Natural killer cell (primary cell): ENCODE results near the gene OPHN1. TPM values are rescaled to one million over a fixed set of nuclear protein-coding genes. Genes with fewer than 3 reads are reported as not detected.

Experiments
- ATAC-seq, 3 donors: fragments of 150-1000 bp in 2 of 3; fragments of 200-7000 bp in 1 of 3; cut with Tn5 transposase; 1 replicate in 1 of 3; 2 replicates in 2 of 3; pipeline ENCODE4 v1.10.0; 2021; ENCODE audit warnings: mild to moderate bottlenecking in 2 of 3, moderate library complexity in 2 of 3
- DNase-seq, 2 donors: peaks; one replicate each; pipeline versions ENCODE4 v3.0.0 to v3.0.0-alpha.2; 2013 to 2021; ENCODE audit warnings: mixed read lengths in 1 of 2
- H3K27ac ChIP-seq: one replicate; pipeline ENCODE4 v1.5.1; 2013; ENCODE audit warnings: mild to moderate bottlenecking, low read length
- H3K27me3 ChIP-seq: one replicate; pipeline ENCODE4 v1.6.1; 2013; ENCODE audit warnings: low read length; ENCODE audit not compliant: control insufficient read depth, insufficient read depth
- H3K36me3 ChIP-seq: one replicate; pipeline ENCODE4 v1.6.1; 2013; ENCODE audit warnings: low read length; ENCODE audit not compliant: control insufficient read depth, insufficient read depth
- H3K4me1 ChIP-seq: one replicate; pipeline ENCODE4 v1.6.1; 2013; ENCODE audit warnings: low read length; ENCODE audit not compliant: control insufficient read depth, insufficient read depth
- H3K4me3 ChIP-seq: one replicate; pipeline ENCODE4 v1.5.1; 2013; ENCODE audit warnings: low read length
- H3K9me3 ChIP-seq: one replicate; pipeline ENCODE4 v1.6.1; 2013; ENCODE audit warnings: low read length; ENCODE audit not compliant: control insufficient read depth, insufficient read depth
- H3K27ac Mint-ChIP-seq, 2 donors: one replicate each; pipeline ENCODE4 v1.8.0; 2022; ENCODE audit warnings: mild to moderate bottlenecking in 2 of 2, mixed read lengths in 2 of 2, moderate library complexity in 1 of 2
- H3K27me3 Mint-ChIP-seq, 2 donors: one replicate each; pipeline ENCODE4 v1.8.0; 2022; ENCODE audit warnings: low read depth in 2 of 2, mixed read lengths in 2 of 2
- H3K36me3 Mint-ChIP-seq: one replicate; pipeline ENCODE4 v1.8.0; 2022; ENCODE audit warnings: mixed read lengths
- H3K4me1 Mint-ChIP-seq, 2 donors: one replicate each; pipeline ENCODE4 v1.8.0; 2022; ENCODE audit warnings: mixed read lengths in 2 of 2
- H3K4me3 Mint-ChIP-seq: one replicate; pipeline ENCODE4 v1.8.0; 2022; ENCODE audit warnings: mild to moderate bottlenecking, moderate library complexity, mixed read lengths
- H3K9me3 Mint-ChIP-seq, 2 donors: one replicate each; pipeline ENCODE4 v1.8.0; 2022; ENCODE audit warnings: mixed read lengths in 2 of 2
- WGBS: methylation state at CpG from one replicate; pipeline ENCODE4 v1.1.7; 2013; ENCODE audit warnings: missing lambda C conversion rate; ENCODE audit not compliant: insufficient coverage; 5-methylcytosine and 5-hydroxymethylcytosine counted together
- intact Hi-C: fragments of 100-400 bp; cut with micrococcal nuclease; formaldehyde crosslinking; loops from one replicate; pipeline ENCODE4 v1.14.2; 2022
- total RNA-seq, 4 donors: library from RNA; stranded (reverse); fragments of 120-200 nt in 1 of 4; gene quantifications; one replicate each; pipeline versions ENCODE4 v1.2.3 to v1.2.4, GENCODE V29; 2013 to 2022
- TF ChIP-seq, protein P1 (sequence below): fragments of 200-600 bp; IDR thresholded peaks from one replicate; pipeline ENCODE4 v1.8.0; 2022; ENCODE audit warnings: antibody characterized with exemption

Gene OPHN1
- total RNA-seq, 3 donors from 2014 or later (not counting 1 experiment from before 2014, with no cell fraction given), result 1.4 to 5.6 (median 3.7) TPM

DNA sequence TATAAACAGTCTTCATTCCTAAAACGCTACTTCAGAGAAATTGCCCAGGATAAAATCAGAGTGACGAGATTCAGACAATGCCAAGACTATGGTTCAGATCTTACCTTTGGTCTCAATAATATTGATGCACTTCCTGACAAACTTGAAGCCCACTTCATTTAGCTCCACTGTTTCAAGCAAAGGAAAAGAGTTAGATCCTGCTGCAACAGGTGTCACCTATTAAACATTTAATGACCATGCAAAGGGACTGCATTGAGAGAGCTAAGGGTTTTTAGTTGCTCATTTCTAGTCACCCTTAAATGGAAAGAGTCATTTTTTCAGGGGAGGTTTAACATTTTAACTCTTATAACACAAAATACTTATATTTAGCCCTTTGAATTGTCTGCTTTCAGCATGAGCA, 239.5 kb downstream of the OPHN1 start:
- H3K36me3 ChIP-seq, result no peaks in the 10 kb centered on the region
- no peaks in the 10 kb centered on the region for H3K4me1 ChIP-seq
- H3K4me3 Mint-ChIP-seq, result no peak overlapping the region
- no peaks in the 10 kb centered on the region for H3K4me1 Mint-ChIP-seq
- TF ChIP-seq, protein P1, sequence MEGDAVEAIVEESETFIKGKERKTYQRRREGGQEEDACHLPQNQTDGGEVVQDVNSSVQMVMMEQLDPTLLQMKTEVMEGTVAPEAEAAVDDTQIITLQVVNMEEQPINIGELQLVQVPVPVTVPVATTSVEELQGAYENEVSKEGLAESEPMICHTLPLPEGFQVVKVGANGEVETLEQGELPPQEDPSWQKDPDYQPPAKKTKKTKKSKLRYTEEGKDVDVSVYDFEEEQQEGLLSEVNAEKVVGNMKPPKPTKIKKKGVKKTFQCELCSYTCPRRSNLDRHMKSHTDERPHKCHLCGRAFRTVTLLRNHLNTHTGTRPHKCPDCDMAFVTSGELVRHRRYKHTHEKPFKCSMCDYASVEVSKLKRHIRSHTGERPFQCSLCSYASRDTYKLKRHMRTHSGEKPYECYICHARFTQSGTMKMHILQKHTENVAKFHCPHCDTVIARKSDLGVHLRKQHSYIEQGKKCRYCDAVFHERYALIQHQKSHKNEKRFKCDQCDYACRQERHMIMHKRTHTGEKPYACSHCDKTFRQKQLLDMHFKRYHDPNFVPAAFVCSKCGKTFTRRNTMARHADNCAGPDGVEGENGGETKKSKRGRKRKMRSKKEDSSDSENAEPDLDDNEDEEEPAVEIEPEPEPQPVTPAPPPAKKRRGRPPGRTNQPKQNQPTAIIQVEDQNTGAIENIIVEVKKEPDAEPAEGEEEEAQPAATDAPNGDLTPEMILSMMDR, result no peak
- no peaks in the 10 kb centered on the region for H3K9me3 ChIP-seq
- H3K36me3 Mint-ChIP-seq, result no peaks in the 10 kb centered on the region
- H3K27ac ChIP-seq, result no peak overlapping the region
- peaks cover 7 to 47% of the 10 kb centered on the region in 2 donors for H3K27me3 Mint-ChIP-seq
- ATAC-seq, result no peak
- intact Hi-C loops, result loop anchor here (10.0 kb wide), 1 partner anchor 521 kb away; no protein-coding TSS in a partner anchor
- H3K9me3 Mint-ChIP-seq, result no peaks in the 10 kb centered on the region
- H3K27ac Mint-ChIP-seq, result no peak overlapping the region
- no peaks in the 10 kb centered on the region for H3K27me3 ChIP-seq
- WGBS, result 83% methylated on average over 2 of the region's 2 CpGs
- no peak for DNase-seq
- H3K4me3 ChIP-seq, result no peak overlapping the region

DNA sequence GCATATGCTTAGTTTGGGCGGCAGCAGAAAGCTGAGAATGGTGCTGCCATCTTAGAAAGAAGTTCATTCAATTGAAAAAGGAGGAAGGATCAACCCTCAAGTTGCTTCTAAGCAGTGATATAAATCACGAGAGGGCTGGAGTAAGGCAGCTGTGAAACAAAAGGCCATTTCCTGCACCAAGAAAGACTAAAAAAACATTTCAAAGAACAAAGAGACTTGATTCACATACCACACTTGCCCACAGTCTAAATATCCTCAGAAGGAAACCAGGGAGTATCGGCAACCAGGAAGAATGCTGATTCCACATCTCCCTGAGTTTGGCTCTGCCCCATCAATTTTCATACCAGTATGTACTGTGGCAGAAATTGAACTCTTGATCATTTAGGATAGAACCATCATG, 240.1 kb downstream of the OPHN1 start:
- Histone ChIP-seq H3K4me3 (no peak overlapping the region), H3K27ac (no peak overlapping the region), H3K9me3 (no peaks in the 10 kb centered on the region), H3K36me3 (no peaks in the 10 kb centered on the region), H3K4me1 (no peaks in the 10 kb centered on the region), H3K27me3 (no peaks in the 10 kb centered on the region)
- H3K4me3 Mint-ChIP-seq, result no peak overlapping the region
- no peaks in the 10 kb centered on the region for H3K9me3 Mint-ChIP-seq
- H3K27me3 Mint-ChIP-seq, result peaks cover 7 to 47% of the 10 kb centered on the region in 2 donors
- TF ChIP-seq, protein P1, result no peak
- intact Hi-C loops, result loop anchor here (10.0 kb wide), 1 partner anchor 522 kb away; no protein-coding TSS in a partner anchor
- ATAC-seq, result no peak
- WGBS, result 20% methylated on average over 3 of the region's 3 CpGs
- H3K36me3 Mint-ChIP-seq, result no peaks in the 10 kb centered on the region
- no peaks in the 10 kb centered on the region for H3K4me1 Mint-ChIP-seq
- no peak overlapping the region for H3K27ac Mint-ChIP-seq
- no peak for DNase-seq

DNA sequence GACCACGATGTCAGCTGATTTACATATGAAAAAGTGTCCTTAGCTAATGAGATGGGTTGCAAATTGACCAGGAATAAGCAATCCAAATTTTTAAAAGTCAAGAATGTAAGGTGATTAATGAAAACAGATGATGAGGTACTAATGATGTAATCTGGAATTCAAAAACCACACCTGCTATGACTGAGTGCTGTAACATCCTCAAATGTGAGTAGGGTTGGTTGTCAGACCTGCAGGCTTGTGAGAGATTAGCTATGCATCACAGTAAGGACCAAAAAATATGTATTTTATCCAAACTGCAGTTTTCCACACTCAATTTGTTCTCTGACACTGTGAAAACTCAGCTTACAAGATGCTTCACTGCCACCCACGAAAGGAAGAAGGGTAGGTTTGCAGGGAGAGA, 242.5 kb downstream of the OPHN1 start:
- DNase-seq (no peak), ATAC-seq (no peak)
- no peak overlapping the region for H3K4me3 Mint-ChIP-seq
- peaks cover 7 to 57% of the 10 kb centered on the region in 2 donors for H3K27me3 Mint-ChIP-seq
- H3K4me3 ChIP-seq, result no peak overlapping the region
- H3K27ac ChIP-seq, result no peak overlapping the region
- H3K9me3 ChIP-seq, result no peaks in the 10 kb centered on the region
- no peaks in the 10 kb centered on the region for H3K4me1 Mint-ChIP-seq
- intact Hi-C loops, result loop anchor here (10.0 kb wide), 1 partner anchor 524 kb away; no protein-coding TSS in a partner anchor
- H3K27me3 ChIP-seq, result no peaks in the 10 kb centered on the region
- no peak overlapping the region for H3K27ac Mint-ChIP-seq
- no peaks in the 10 kb centered on the region for H3K36me3 ChIP-seq
- TF ChIP-seq, protein P1, result no peak
- no peaks in the 10 kb centered on the region for H3K36me3 Mint-ChIP-seq
- WGBS, result 65% methylated on average over 2 of the region's 2 CpGs
- H3K9me3 Mint-ChIP-seq, result no peaks in the 10 kb centered on the region
- no peaks in the 10 kb centered on the region for H3K4me1 ChIP-seq
